Measurements from ENCODE around the gene RBMS2.
"Not testable (repeated sequence)": the region's sequence is repeated elsewhere in the genome, so short reads cannot be mapped to it uniquely, and the experiment has no call there.

The RBMS2 gene, protein sequence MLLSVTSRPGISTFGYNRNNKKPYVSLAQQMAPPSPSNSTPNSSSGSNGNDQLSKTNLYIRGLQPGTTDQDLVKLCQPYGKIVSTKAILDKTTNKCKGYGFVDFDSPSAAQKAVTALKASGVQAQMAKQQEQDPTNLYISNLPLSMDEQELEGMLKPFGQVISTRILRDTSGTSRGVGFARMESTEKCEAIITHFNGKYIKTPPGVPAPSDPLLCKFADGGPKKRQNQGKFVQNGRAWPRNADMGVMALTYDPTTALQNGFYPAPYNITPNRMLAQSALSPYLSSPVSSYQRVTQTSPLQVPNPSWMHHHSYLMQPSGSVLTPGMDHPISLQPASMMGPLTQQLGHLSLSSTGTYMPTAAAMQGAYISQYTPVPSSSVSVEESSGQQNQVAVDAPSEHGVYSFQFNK

DNA sequence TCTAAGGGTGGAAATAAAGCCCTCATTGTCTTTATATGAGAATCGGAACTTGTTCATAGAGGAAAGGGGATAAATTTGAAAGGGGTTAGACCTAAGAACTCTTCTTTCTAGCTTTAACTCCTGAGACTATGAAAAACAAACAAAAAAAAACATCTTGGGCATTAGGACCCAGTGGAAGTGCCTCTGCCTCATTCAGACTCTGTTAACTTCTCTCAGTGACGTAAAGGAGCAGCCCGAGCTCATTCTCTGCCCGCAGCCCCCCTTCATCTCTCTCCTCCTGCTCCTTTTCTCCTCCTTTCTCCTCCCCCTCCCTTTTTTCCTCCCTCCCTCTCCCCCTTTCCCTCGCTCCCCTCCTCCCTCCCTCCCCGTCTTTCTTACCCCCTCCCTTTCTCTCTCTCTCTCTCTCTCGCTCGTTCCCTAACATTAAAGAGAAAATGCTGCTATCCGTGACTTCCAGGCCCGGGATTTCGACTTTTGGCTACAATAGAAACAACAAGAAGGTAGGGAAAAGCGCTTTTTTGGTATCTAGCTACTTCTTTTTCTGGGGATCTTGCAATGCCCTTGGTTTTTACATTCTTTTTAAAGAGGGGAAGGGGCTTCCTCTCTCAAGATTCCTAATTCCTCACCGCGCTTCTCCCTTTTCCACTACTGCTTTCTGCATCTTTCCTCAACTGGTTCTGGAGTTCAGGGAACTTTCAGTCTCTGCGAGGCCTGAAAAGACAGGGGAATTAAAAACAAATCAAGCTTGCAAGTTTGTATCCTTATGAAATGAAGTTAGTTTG lies at the start of gene RBMS2:
Gene RBMS2, plus strand, starts transcription at position 231 of the 782 bp plus-strand sequence. Its CDS starts 204 bp downstream, at position 435.
- peak in 11 of 14 donors; percentile 4 to 82 (median 50) for DNase-seq

DNA sequence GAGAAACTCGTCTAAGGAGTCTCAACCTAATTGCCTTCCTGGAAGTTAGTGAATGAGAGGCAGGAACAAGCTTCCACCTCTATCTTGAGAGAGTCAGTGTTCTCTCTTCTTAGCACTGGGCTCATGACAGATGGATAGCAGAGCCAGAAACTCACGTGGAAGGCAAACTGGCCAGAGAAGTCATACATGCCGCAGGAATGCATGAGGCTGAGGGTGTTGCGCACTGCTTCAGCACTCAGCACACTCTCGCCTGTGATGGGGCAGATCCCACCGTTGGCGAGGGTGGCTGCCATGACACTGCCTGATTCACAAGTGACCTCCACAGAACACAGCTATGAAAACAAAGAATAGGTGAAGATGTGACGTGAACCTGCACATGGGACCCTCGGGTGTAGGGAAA lies 47.2 kb upstream of the RBMS2 start:
- no peak for DNase-seq

DNA sequence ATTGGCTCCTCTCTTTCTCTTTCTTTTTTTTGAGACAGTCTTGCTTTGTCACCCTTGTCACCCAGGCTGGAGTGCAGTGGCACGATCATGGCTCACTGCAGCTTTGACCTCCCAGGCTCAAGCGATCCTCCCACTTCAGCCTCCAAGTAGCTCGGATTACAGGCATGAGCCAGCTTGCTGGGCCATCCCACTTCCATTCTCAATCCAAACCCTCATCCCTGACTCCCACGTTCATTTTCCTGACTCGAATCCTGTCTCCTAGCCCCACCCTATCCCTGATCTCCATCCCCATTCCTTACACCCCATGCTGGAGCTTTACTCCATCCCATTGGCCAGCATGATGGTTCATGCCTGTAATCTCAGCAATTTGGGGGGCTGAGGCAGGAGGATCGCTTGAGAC lies 45.5 kb upstream of the RBMS2 start:
- DNase-seq: no peak

DNA sequence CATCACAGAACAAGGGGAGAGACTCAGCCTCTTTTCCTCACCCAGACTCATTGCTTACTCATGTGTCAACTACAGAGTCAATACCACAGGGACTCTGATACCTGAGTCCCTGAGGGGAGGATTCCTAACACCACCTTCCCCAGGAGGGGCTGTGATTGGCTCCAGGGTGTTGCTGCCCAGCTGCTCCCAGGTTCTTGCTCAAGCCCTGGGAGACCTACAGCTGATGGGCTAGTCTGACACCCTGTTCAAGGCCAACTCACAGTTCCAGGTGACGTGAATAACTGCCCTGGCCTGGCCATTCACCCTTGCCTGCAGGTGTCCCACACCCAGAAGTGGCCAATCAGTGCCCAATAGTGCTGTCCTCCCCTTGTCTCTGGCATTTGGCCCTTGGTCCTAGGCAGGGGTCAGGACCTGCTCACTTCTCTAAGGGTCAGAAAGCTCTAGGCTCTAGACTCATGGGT lies 44.6 kb upstream of the RBMS2 start:
- no peak for DNase-seq

DNA sequence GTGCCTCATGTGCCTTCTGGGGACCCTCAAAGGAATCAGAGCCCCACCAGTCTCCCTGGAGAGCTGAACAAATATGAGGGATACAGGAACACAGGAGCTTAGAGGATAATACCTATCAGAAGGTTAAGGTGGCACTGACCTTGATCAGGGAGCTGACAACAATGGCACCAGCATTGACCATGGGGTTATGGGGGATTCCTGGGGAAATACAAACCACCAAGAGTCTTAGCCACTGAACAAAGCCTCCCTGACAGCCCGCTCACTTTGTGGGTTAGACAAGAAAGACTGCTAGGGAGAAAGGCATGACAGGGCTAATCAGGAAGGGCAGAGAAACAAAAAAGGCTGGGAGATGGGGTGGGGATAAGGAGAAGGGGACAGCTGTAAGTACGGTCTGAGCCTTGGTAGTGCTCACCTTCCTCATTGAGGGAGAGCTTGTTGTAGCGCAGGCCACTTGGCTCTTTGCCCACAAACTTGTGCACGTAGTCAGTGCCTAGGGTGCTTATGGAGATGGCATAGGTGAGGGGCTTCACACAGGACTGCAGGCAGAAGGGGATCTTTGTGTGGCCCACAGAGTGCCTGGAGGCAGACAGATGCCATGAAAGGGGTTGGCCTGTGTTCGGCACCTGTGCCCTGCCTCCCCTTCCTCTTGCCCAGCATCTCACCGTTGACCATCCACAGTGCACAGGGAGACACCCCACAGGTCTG lies 43.9 kb upstream of the RBMS2 start:
- no peak for DNase-seq

DNA sequence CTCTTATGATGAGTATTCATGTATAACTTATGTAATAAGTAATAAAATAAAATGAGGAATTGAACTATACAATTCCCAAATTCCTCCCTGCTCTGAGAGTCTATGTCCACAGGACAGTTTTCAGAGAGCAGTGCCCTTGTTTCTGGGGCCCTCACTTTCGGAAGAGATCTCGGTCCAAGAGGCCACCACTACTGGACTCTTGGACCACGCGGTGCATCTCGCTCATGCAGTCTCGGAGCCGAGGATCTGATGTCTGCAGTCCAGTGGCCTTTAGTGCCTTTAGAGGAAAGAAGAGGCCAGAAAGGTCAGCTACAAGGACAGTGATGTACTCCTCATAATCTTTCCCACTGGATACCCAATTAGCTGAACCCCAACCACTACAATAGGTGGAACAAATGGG lies 42.0 kb upstream of the RBMS2 start:
- DNase-seq: no peak

DNA sequence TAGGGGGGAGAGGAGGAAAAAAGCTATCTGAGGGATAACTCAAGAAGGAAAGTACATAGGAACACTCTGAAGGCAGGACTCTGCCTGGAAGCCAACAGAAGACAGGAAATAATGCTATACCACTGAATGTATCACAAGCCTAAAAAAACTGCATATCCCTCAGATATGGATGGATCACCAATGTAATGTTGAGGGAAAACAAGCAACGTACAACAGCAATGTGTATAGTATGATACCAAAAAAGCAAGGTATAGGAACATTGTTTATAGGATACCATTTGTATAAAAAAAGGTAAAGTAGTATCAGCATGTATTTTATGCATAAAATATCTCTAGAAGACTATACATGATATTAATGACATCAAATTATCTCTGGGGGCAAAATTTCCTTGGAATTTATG lies 37.1 kb upstream of the RBMS2 start:
- DNase-seq: no peak

DNA sequence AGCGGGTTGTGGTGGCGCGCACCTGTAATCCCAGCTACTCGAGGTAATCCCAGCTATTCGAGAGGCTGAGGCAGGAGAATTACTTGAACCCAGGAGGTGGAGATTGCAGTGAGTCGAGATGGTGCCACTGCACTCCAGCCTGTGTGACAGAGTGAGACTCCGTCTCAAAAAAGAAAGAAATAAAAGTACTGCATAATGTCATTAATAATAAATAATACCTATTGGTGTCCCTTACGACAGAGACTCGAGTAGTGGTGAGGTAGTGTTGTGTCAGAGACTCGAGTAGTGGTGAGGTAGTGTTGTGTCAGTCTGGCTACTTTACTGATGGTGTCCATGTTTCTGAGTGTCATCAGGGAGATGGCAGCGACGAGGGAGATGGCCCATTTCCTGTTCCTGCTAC lies 34.9 kb upstream of the RBMS2 start:
- no peak for DNase-seq

DNA sequence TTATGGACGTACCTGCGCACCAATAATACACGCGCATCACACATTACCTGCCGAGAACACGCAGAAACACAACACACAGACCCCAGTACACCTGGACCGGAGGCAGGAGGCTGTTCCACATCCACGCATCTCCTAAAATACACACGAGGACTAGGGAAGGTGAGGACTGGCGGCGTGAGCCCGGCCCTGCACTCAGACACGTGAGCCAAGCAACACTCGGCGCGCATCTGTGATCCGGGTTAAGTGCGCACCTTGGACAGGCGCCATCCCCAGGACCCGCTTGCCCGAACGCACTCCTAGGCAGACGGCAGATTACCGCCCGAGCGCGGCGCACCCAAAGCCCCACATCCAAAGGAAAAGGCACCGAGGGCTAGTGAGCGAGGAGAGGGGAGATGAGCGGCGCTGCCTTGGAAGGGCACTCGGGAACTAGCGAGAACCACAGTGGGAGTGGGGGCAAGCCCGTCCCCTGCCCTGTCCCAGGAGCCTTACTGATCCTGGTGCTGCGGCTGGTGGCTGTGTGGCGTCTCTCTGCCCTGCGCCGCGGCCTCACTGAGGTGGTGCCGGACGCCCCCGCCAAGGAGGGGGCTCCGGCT lies 34.1 kb upstream of the RBMS2 start:
- DNase-seq: peak in 4 of 14 donors; percentile 8 to 76 (median 22)

DNA sequence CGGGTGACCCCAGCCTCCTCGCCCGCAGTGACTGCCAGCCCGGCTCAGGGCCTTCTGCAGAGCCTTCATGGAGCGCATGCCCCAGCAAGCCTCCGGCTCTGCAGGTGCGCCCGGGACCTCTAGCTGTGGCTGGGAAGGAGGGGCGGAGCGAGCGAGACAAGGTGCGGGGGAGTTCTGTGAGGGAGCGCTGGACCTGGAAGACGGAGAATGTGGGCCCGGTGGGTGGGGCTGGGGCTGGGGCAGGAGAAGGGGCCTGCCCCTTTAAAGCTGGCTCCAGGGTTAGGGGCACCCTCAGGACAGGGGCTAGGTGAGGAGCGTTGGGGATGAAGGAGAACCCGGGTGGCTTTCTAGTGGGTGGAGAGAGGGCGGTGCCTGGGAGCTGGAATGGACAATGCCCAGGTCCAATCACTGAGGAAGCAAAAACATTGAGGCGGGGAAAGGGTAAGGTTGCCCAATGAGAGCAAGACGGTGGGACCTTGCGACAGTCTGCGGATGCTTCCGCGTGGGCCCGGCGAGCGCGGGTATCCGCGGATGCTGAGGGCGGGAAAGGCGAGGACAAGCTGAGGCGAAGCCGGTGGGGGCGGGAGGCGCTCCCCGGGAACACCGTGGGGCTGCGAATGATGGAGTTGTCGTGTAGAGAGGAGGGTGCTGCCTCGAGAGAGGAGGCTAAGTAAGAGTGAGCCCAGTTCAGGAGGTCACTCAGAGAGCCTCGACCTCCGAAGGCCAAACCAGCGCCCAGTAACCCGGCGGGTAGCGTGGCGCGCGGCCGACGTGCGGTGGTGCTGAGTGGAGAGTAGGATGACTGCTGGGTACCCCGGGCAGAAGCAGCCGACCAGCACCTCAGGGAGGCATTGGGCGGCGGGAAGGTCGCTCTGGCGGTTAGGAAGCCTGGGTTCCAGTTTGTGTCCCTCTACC lies 33.3 kb upstream of the RBMS2 start, which contains the start of gene GLS2:
Gene GLS2, minus strand, starts transcription at position 121 of the 915 bp plus-strand sequence. Its CDS starts 43 bp downstream, at position 78.
- DNase-seq: peak in 13 of 14 donors; percentile 18 to 92 (median 52)

DNA sequence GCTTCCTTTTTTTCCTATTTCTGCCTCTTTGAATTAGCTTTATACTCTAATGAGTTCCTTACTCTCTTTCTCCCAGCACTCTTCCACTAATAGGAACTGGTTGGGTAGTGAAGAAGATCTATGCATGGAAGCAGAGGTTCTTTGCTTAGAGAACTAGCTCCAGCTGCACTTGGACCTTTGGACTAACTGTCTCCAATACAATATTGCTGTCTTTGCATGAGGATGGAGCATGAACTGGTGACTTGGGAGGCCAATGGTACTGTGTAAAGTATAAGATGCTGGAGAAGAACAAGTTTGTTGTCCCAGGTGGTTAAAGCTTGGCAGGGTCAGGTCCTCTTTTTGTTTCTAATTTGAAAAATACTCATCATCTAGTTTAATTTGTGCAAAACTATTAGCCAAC lies 31.3 kb upstream of the RBMS2 start:
- DNase-seq: no peak

DNA sequence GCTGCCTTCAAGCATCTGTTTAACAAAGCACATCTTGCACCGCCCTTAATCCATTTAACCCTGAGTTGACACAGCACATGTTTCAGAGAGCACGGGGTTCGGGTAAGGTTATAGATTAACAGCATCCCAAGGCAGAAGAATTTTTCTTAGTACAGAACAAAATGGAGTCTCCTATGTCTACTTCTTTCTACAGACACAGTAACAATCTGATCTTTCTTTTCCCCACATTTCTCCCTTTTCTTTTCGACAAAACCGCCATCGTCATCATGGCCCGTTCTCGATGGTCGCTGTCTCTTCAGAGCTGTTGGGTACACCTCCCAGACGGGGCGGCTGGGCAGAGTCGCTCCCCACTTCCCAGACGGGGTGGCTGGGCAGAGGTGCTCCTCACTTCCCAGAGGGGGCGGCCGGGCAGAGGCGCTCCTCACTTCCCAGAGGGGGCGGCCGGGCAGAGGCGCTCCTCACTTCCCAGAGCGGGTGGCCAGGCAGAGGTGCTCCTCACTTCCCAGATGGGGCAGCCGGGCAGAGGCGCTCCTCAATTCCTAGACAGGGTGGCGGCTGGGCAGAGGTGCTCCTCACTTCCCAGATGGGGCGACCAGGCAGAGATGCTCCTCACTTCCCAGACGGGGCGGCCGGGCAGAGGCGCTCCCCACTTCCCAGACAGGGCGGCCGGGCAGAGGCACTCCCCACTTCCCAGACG lies 28.1 kb upstream of the RBMS2 start:
- not testable (repeated sequence) for DNase-seq

DNA sequence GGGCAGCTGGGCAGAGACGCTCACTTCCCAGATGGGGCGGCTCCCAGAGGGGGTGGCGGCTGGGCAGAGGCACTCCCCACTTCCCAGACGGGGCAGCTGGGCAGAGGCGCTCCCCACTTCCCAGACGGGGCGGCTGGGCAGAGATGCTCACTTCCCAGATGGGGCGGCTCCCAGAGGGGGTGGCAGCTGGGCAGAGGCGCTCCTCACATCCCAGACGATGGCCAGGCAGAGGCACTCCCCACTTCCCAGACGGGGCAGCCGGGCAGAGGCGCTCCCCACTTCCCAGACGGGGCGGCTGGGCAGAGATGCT lies 27.6 kb upstream of the RBMS2 start:
- not testable (repeated sequence) for DNase-seq

DNA sequence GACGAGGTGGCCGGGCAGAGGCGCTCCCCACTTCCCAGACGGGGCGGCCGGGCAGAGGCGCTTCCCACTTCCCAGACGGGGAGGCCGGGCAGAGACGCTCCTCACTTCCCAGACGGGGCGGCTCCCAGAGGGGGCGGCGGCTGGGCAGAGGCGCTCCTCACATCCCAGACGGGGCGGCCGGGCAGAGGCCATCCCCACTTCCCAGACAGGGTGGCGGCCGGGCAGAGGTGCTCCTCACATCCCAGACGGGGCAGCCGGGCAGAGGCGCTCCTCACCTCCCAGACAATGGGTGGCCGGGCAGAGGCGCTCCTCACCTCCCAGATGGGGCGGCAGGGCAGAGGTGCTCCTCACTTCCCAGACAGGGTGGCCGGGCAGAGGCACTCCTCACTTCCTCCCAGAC lies 27.1 kb upstream of the RBMS2 start:
- not testable (repeated sequence) for DNase-seq

DNA sequence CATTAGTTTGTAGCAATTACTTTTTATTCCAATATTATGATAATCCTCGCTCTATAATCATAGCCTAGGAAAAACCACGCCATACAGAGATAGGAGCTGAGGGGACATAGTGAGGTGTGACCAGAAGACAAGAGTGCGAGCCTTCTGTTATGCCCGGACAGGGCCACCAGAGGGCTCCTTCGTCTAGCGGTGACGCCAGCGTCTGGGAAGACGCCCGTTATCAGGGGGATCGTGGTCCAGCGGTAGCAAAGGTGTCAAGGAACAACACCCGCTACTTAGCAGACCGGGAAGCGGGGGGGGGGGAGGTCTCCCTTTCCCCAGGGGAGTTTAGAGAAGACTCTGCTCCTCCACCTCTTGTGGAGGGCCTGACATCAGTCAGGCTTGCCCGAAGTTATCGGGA lies 24.9 kb upstream of the RBMS2 start:
- DNase-seq: peak in 7 of 14 donors; percentile 2 to 52 (median 6)

DNA sequence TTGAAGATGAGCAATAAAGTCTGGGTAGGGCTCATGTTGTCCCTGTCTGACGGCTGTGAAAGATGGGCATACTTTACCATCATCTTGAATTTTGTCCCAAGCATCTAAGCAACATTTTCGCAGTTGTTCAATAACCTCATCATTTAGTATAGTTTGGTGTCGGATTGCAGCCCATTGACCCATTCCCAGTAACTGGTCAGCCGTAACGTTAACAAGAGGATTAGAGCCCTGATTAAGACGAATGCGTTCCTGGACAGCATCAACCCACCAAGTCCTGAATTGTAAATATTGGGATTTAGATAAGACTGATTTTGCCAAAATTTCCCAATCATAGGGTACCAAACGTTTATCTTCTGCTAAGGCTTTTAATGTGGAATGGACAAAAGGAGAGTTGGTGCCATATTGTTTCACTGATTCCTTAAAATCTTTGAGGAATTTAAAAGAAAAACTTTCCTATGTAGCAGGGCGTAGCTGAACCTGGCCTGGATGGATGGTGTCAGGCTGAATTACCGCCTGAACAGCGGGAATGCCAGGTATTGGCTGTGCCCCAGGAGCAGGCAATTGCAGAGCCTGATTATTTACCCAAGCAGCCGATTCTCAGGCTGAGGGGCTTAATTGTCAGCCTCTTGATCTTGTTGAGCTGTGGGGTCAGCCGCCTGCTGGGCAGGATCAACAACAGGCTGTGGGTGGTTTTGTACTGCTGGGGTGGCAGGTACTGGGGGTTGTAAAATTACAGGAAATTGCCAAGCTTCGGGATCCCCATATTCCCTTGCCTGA lies 23.3 kb upstream of the RBMS2 start:
- not testable (repeated sequence) for DNase-seq

DNA sequence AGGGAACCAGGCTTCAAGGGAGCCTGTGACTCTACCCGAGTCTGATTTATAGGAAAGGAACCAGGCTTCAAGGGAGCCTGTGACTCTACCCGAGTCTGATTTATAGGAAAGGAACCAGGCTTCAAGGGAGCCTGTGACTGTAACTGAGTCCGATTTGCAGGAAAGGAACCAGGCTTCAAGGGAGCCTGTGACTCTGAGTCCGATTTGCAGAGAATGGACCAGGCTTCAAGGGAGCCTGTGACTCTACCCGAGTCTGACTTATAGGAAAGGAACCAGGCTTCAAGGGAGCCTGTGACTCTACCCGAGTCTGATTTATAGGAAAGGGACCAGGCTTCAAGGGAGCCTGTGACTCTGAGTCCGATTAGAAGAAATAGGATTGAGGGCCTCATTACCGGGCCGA lies 22.2 kb upstream of the RBMS2 start:
- DNase-seq: not testable (repeated sequence)

DNA sequence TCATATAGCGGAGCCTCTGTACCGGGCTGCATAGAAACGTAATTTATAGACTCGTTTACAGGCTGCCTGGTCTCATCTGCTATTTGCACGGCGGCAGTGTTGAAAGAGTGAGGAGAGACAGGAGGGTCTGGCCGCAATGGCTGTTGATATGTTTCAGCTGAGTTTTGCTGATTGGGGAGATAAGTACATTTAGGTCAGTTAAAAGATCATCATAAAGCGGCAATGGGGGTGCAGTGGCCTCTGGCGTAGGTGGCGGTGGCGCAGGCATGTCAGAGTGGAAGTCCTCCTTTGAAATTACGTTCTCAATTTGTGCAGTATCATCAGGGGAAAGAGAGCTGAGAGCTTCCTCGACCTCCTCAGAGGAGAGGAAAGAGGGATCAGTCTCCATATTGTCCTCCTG lies 21.7 kb upstream of the RBMS2 start:
- not testable (repeated sequence) for DNase-seq

DNA sequence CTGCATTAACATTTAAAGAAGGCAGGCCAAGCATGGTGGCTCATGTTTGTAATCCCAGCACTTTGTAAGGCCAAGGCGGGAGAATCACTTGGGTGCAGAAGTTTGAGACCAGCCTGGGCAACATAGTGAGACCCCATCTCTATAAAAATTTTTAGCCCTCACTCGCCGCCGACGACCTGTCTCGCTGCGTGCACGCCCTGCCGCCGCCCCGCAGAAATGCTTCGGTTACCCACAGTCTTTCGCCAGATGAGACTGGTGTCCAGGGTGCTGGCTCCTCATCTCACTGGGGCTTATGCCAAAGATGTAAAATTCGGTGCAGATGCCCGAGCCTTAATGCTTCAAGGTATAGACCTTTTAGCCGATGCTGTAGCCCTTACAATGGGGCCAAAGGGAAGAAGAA lies 10.8 kb upstream of the RBMS2 start:
- DNase-seq: no peak

DNA sequence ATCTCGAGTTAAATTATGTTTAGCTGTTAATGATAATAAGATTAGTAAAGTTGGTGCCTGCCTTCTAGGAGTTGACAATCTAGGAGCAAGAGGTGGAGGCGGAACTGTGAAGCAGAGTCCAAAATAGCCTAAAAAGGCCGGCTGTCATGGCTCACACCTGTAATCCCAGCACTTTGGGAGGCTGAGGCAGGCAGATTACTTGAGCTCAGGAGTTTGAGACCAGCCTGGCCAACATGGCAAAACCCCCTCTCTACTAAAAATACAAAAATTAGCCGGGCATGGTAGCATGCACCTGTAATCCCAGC lies 7.7 kb upstream of the RBMS2 start:
- DNase-seq: not testable (repeated sequence)

Measured in C1 segment of cervical spinal cord (tissue), 14 donors.